GM12878 (cell line): Measurements from ENCODE around the gene ERP29. TPM values are rescaled to one million over a fixed set of nuclear protein-coding genes. Genes with fewer than 3 reads are reported as not detected.

Experiments
- ATAC-seq: fragments of 200-7000 bp; cut with Tn5 transposase; 3 replicates; pipeline ENCODE4 v1.9.1; 2020; ENCODE audit warnings: mild to moderate bottlenecking, moderate library complexity
- BruUV-seq: library from RNA; stranded (reverse); fragments of 400-500 nt; replicated peaks from 2 replicates; lab custom pipeline; 2021; lab: Mats Ljungman, UMichigan
- CTCF ChIA-PET: fragments of 300-600 bp; sonication (Branson Sonifier 250); formaldehyde crosslinking; extraction: SDS; loops from one replicate; lab custom pipeline; 2021; ENCODE audit warnings: inconsistent platforms; lab: Yijun Ruan, JAX
- POLR2A ChIA-PET: fragments of 350-600 bp; formaldehyde crosslinking; extraction: SDS; loops from one replicate; lab custom pipeline; 2021; ENCODE audit warnings: inconsistent platforms; lab: Charles Lee
- RAD21 ChIA-PET: fragments of 300-600 bp; sonication (Branson Sonifier 250); formaldehyde crosslinking; loops from one replicate; lab custom pipeline; 2023; ENCODE audit warnings: antibody characterized with exemption; ENCODE audit not compliant: unreplicated experiment; lab: Charles Lee
- SMC1A ChIA-PET: fragments of 300-600 bp; sonication (Branson Sonifier 250); formaldehyde crosslinking; loops from one replicate; lab custom pipeline; 2023; ENCODE audit not compliant: unreplicated experiment, uncharacterized antibody; lab: Charles Lee
- DNase-seq: peaks from one replicate; pipeline ENCODE4 v3.0.0-alpha.2; 2011; ENCODE audit warnings: low read depth, low spot score
- FAIRE-seq: peaks from 3 replicates; lab custom pipeline; 2011; peaks lifted over from hg19 to GRCh38; lab: Jason Lieb, UNC
- H2AFZ ChIP-seq: 2 replicates; pipeline ENCODE4 v1.6.0; 2011; ENCODE audit warnings: low read depth, low read length, control low read depth; ENCODE audit not compliant: control insufficient read depth
- H3K27ac ChIP-seq: 2 replicates; pipeline ENCODE4 v1.5.1; 2011; ENCODE audit warnings: control low read depth; ENCODE audit not compliant: control insufficient read depth, insufficient read depth
- H3K27me3 ChIP-seq, 2 experiments: replicated peaks in 1 of 2; 2 replicates each; pipeline versions ENCODE4 v1.6.0 to v1.6.1; 2011; ENCODE audit warnings: low read length in 1 of 2; ENCODE audit not compliant: control insufficient read depth in 2 of 2, insufficient read depth in 2 of 2
- H3K36me3 ChIP-seq, 2 experiments: 2 replicates each; pipeline ENCODE4 v1.5.1; 2011; ENCODE audit warnings: low read length in 1 of 2; ENCODE audit not compliant: control insufficient read depth in 2 of 2, insufficient read depth in 2 of 2
- H3K4me1 ChIP-seq: 2 replicates; pipeline ENCODE4 v1.6.1; 2011; ENCODE audit warnings: mild to moderate bottlenecking, low read length, moderate library complexity, mixed read lengths; ENCODE audit not compliant: control insufficient read depth, insufficient read depth
- H3K4me2 ChIP-seq: 2 replicates; pipeline ENCODE4 v1.6.0; 2011; ENCODE audit warnings: control low read depth; ENCODE audit not compliant: control insufficient read depth, insufficient read depth
- H3K4me3 ChIP-seq: fragments of 200-600 bp; sonication (generic); 2 replicates; pipeline ENCODE4 v1.5.1; 2016
- H3K79me2 ChIP-seq: 2 replicates; pipeline ENCODE4 v1.6.0; 2011; ENCODE audit warnings: low read length; ENCODE audit not compliant: control insufficient read depth, insufficient read depth
- H3K9ac ChIP-seq: 2 replicates; pipeline ENCODE4 v1.8.0; 2011; ENCODE audit warnings: low read length, control low read depth, mixed read lengths; ENCODE audit not compliant: control insufficient read depth, insufficient read depth
- H3K9me3 ChIP-seq: replicated peaks from 3 replicates; pipeline ENCODE4 v1.5.1; 2011; ENCODE audit warnings: mild to moderate bottlenecking, low read length; ENCODE audit not compliant: control insufficient read depth, insufficient read depth
- H4K20me1 ChIP-seq: 2 replicates; pipeline ENCODE4 v1.6.0; 2011; ENCODE audit not compliant: control insufficient read depth, insufficient read depth
- ASH2L ChIP-seq: fragments of 300-600, 200-600 bp; sonication (generic); IDR thresholded peaks from 2 replicates; pipeline ENCODE4 v1.6.1; 2017; ENCODE audit warnings: low read depth, mild to moderate bottlenecking, borderline replicate concordance
- BCL3 ChIP-seq: IDR thresholded peaks from 2 replicates; pipeline ENCODE4 v1.6.1; 2011; ENCODE audit warnings: borderline replicate concordance, low read depth, mild to moderate bottlenecking, moderate library complexity, low read length; ENCODE audit not compliant: insufficient read depth, poor library complexity, severe bottlenecking
- BMI1 ChIP-seq: fragments of 450-650 bp; IDR thresholded peaks from 2 replicates; pipeline ENCODE4 v1.6.1; 2016; ENCODE audit warnings: mild to moderate bottlenecking, moderate library complexity, borderline replicate concordance
- CUX1 ChIP-seq: IDR thresholded peaks from 2 replicates; pipeline ENCODE4 v1.6.1; 2012; ENCODE audit warnings: improper control_type of control experiment, low read depth, low read length; ENCODE audit not compliant: insufficient replicate concordance
- EZH2 ChIP-seq: IDR thresholded peaks from 2 replicates; pipeline ENCODE4 v1.6.1; 2012; ENCODE audit warnings: low read depth, mild to moderate bottlenecking, control low read depth, inconsistent platforms, low read length, borderline replicate concordance; ENCODE audit not compliant: control insufficient read depth
- MYB ChIP-seq: fragments of 150-350 bp; IDR thresholded peaks from 2 replicates; pipeline ENCODE4 v1.6.1; 2014; ENCODE audit warnings: mild to moderate bottlenecking, low read depth, low read length, borderline replicate concordance
- MYC ChIP-seq: IDR thresholded peaks from 2 replicates; pipeline ENCODE4 v1.6.1; 2011; ENCODE audit warnings: mild to moderate bottlenecking, low read length, moderate library complexity, inconsistent platforms; ENCODE audit not compliant: insufficient read depth, insufficient replicate concordance, insufficient read length, severe bottlenecking
- RAD21 ChIP-seq: IDR thresholded peaks from 2 replicates; pipeline ENCODE4 v1.6.1; 2011; ENCODE audit warnings: mild to moderate bottlenecking, low read depth, low read length, moderate library complexity; ENCODE audit not compliant: insufficient read depth
- RAD51 ChIP-seq: fragments of 450-650 bp; IDR thresholded peaks from 2 replicates; pipeline ENCODE4 v1.6.1; 2016; ENCODE audit warnings: moderate library complexity, mild to moderate bottlenecking, inconsistent platforms
- RFX5 ChIP-seq: IDR thresholded peaks from 2 replicates; pipeline ENCODE4 v1.6.1; 2011; ENCODE audit warnings: low read depth, low read length, improper control_type of control experiment
- SIX5 ChIP-seq: IDR thresholded peaks from 2 replicates; pipeline ENCODE4 v1.6.1; 2011; ENCODE audit warnings: mild to moderate bottlenecking, low read depth, low read length, moderate library complexity; ENCODE audit not compliant: severe bottlenecking
- SUZ12 ChIP-seq: fragments of 200-600 bp; sonication (generic); IDR thresholded peaks from one replicate; pipeline ENCODE4 v1.6.1; 2018; ENCODE audit warnings: antibody characterized with exemption, mild to moderate bottlenecking; ENCODE audit not compliant: unreplicated experiment
- ZBTB11 ChIP-seq: fragments of 450-650 bp; formaldehyde crosslinking; IDR thresholded peaks from 2 replicates; pipeline ENCODE4 v1.5.0; 2022; ENCODE audit warnings: mild to moderate bottlenecking, missing genetic modification characterization
- WGBS: methylation state at CpG from one replicate; pipeline ENCODE4 v1.1.6; 2016; ENCODE audit warnings: low lambda C conversion rate; ENCODE audit not compliant: insufficient replicate concordance, insufficient coverage; ENCODE audit errors: missing lambda C conversion rate; 5-methylcytosine and 5-hydroxymethylcytosine counted together
- in situ Hi-C: fragments of 300-500 bp; cut with MboI; formaldehyde crosslinking; loops from 9 replicates; pipeline ENCODE4 v1.14.3; 2018; ENCODE audit warnings: mixed read lengths
- intact Hi-C: fragments of 100-400 bp; cut with micrococcal nuclease; formaldehyde crosslinking; loops from one replicate; pipeline ENCODE4 v1.14.2; 2022; ENCODE audit not compliant: unreplicated experiment
- polyA plus RNA-seq, 11 experiments: library from polyadenylated mRNA; depleted of rRNA in 4 of 11; unstranded in 6 of 11; stranded (reverse) in 5 of 11; fragments of >200 nt; fragmentation: Nextera tagmentation in 4 of 11; fragmentation: Illumina TruSeq in 1 of 11; extraction: Ambion mirVana in 4 of 11; extraction: Trizol in 1 of 11; gene quantifications; 1 replicate in 1 of 11; 2 replicates in 10 of 11; pipeline versions ENCODE4 v1.2.1 to v1.2.3, GENCODE V29; 2011 to 2016; ENCODE audit warnings: inconsistent platforms in 2 of 11, missing spikeins in 2 of 11, low read depth in 1 of 11
- total RNA-seq, 4 experiments: library from RNA; depleted of rRNA in 3 of 4; stranded (reverse); fragments of >200 nt in 3 of 4; fragmentation: Illumina TruSeq in 1 of 4; extraction: Trizol in 1 of 4; gene quantifications; 2 replicates each; pipeline versions ENCODE4 v1.2.1 to v1.2.3, GENCODE V29; 2013 to 2021

The ERP29 gene
- total and polyA plus RNA-seq, 10 of the 15 experiments (the other 5 are each of a cell fraction or from before 2014, with no cell fraction given): 46.7 to 146 (median 107) TPM

GRCh38 chr12:111981987-111982386, 31.2 kb upstream of the ERP29 start:
- no peak overlapping the region for H3K4me2 ChIP-seq
- H3K4me3 ChIP-seq: no peak overlapping the region
- WGBS: 100% methylated on average over 1 of the region's 2 CpGs
- no TSS peak for BruUV-seq
- ChIA-PET RAD21 (no interaction called here), CTCF (no interaction called here), SMC1A (interaction anchor here (0.7 kb wide), 1 partner anchor 10 kb away, joined by 3 read pairs; no protein-coding TSS in a partner anchor), POLR2A (interaction anchor here (0.7 kb wide), 1 partner anchor 239 kb away, joined by 3 read pairs; no protein-coding TSS in a partner anchor)
- H3K4me1 ChIP-seq: no peaks in the 10 kb centered on the region
- H3K27ac ChIP-seq: no peak overlapping the region
- DNase-seq (no peak), FAIRE-seq (no peak), ATAC-seq (no peak)
- in situ Hi-C loops: no loop called here
- H3K36me3 ChIP-seq: no peaks in the 10 kb centered on the region
- no peaks in the 10 kb centered on the region for H3K9me3 ChIP-seq
- H3K79me2 ChIP-seq: no peaks in the 10 kb centered on the region
- intact Hi-C loops: no loop called here
- no peaks in the 10 kb centered on the region for H3K27me3 ChIP-seq
- H2AFZ ChIP-seq: no peak overlapping the region
- H4K20me1 ChIP-seq: no peaks in the 10 kb centered on the region; the same call in 1 of the 2 replicates
- no peak overlapping the region for H3K9ac ChIP-seq
- TF ChIP-seq EZH2: no peak
- no peak for TF ChIP-seq CUX1
- no peak for TF ChIP-seq RAD51
- no peak for TF ChIP-seq ZBTB11 (CRISPR knock-in tag)
- TF ChIP-seq MYB: no peak
- TF ChIP-seq BMI1: no peak
- no peak for TF ChIP-seq SUZ12
- no peak for TF ChIP-seq ASH2L
- TF ChIP-seq SIX5: no peak
- no peak for TF ChIP-seq BCL3
- TF ChIP-seq RAD21: no peak
- TF ChIP-seq MYC: no peak
- TF ChIP-seq RFX5: no peak
